Transverse colon (tissue), 4 donors: ENCODE data around the gene KIAA1217.

Experiments
- CTCF ChIP-seq, 5 experiments: fragments of 200-600 bp in 3 of 5; fragments of 450-650 bp in 2 of 5; sonication (generic) in 3 of 5; IDR thresholded peaks; 1 replicate in 2 of 5; 2 replicates in 3 of 5; pipeline ENCODE4 v1.5.1; 2016 to 2017; ENCODE audit warnings: antibody characterized with exemption in 5 of 5, inconsistent platforms in 3 of 5, mild to moderate bottlenecking in 2 of 5, moderate library complexity in 1 of 5
- EP300 ChIP-seq: sonication (generic); formaldehyde crosslinking; IDR thresholded peaks from one replicate; pipeline ENCODE4 v1.6.1; 2017; ENCODE audit warnings: antibody characterized with exemption, low read depth
- POLR2A ChIP-seq: fragments of 450-650 bp; IDR thresholded peaks from one replicate; pipeline ENCODE4 v1.6.1; 2016; ENCODE audit warnings: antibody characterized with exemption, mild to moderate bottlenecking, moderate library complexity
- POLR2AphosphoS5 ChIP-seq, 3 donors: sonication (generic); formaldehyde crosslinking; IDR thresholded peaks; one replicate each; pipeline ENCODE4 v1.6.1; 2016; ENCODE audit warnings: antibody characterized with exemption in 3 of 3

GRCh38 chr10:24556126-24556749 is 347.3 kb downstream of the KIAA1217 start:
- no peak for TF ChIP-seq POLR2A
- TF ChIP-seq CTCF (IDR thresholded peaks at IDR 0.05) = no peak
- TF ChIP-seq EP300 = no peak
- TF ChIP-seq POLR2AphosphoS5 (IDR thresholded peaks at IDR 0.05) = no peak
